ENCODE data around the gene PTGES3L.
A peak's percentile ranks its signal among the peaks of the same experiment; 100 is the strongest.

The PTGES3L gene

DNA sequence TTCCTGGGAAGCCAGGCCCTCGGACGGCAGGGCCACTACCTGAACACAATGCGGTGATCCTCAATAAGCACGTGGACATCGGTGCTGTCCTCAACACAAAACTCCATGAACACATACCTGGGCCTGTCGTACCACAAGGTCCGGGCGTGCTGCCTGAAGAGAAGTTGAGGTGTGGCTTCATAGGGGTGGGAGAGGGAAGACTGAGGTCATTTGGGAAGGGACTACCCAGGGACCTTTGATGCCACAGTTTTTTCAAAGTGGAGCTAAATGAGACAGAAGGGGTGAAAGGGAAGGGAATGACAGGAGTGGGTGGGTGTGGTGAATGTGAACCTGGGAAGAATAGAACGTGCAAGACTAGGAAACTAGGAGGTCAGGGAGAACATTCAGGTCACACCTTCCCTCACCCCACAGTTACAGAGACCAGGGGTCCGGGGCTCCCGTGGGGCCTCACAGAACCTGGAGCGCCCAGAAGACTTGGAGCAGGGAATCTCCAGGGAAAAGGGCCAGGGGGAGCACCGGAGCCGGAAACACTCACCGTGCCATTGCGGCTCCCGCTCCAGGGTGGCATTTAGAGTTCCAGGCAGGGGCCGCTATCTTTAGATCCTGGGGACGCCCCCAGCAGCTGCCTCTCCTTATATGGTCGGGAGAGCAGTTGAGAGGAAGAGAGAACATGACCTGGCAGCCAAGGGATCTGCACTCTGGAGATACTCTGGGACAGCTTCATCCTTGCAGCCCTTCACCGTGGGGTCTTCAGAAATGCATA is at the start of gene PTGES3L:
TSS of gene PTGES3L (minus strand) at position 570 of the 763 bp plus-strand sequence. CDS start at position 543, 27 bp downstream.
- DNase-seq = peak; percentile 17

DNA sequence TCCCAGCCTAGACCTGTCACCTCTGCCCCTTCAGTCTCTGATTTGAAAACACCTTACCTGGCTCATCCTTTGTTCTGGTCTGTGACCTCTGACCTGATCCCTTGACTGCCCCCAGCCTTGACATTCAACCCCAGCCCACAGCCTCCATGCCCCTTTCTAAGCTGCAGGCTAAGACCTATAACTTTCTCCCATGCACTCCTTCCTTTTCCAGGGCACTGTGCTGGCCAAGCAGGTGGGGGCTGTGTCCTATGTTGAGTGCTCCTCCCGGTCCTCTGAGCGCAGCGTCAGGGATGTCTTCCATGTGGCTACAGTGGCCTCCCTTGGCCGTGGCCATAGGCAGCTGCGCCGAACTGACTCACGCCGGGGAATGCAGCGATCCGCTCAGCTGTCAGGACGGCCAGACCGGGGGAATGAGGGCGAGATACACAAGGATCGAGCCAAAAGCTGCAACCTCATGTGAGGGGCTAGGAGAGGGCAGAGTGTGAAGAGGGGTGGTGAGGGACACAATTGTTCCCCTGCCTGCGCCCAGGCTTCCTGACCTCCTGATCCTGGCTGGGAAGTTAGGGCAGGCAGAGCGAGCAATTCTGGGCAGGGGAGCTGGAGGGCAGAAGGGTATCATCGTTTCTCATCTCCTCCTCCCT is 48.5 kb upstream of the PTGES3L start:
- no peak for DNase-seq

DNA sequence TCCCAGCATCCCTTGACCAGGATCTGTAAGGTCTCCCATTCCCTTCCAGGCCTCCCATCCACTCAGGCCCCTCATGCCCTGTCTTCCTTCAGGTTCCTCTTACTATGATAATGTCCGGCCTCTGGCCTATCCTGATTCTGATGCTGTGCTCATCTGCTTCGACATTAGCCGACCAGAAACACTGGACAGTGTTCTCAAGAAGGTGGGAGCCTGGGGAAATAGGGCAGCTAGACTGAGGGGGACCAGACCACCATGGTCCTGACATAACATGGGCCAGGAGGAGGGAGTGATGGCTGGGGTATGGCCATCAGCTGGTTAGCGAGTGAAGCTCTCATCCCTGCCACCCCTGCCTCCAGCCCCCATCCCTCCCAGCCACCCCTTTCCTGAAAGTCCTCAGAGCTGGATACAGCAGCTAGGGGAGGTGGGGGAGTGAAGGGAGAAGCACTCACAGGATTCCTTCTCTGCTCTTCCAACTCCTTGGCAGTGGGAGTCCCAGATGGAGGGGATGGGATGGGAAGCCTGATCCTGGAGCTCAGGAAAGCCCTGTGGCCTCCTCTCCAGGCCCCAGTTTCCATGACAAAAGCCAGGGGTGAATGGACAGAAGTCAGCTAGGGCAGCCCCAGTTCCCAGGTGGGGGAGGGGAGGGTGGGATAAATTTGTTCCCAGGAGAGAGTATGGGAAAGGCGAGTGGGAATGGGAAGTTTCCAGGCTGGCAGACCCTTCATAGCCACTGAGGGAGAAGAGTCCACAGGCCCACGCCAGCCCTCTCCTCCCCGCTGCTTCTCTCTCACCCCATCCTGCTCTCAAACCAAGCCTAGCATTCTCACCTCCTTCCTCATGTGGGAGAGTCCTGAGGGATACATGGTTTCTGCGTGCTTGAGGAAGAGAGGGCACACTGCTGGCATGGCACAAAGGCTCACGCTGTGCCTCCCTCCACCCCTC is 47.5 kb upstream of the PTGES3L start:
- no peak for DNase-seq

DNA sequence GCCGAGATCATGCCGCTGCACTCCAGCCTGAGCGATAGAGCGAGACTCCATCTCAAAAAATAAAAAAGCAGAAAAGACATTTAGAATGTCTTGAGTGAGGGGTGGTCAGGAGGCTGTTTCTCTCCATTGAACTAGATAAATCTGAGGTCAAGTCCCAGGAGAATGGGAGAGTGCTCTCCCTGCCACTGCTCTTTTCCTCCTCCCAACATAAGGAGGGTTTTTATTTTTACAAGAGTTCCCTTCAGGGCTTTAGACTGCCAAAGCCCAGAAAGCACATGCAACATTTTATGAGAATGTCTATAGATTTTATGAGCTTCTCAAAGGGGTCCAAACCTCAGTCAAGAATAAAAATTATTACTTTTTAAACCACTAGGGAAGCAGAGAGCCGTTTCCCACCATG is 46.7 kb upstream of the PTGES3L start:
- DNase-seq = no peak

DNA sequence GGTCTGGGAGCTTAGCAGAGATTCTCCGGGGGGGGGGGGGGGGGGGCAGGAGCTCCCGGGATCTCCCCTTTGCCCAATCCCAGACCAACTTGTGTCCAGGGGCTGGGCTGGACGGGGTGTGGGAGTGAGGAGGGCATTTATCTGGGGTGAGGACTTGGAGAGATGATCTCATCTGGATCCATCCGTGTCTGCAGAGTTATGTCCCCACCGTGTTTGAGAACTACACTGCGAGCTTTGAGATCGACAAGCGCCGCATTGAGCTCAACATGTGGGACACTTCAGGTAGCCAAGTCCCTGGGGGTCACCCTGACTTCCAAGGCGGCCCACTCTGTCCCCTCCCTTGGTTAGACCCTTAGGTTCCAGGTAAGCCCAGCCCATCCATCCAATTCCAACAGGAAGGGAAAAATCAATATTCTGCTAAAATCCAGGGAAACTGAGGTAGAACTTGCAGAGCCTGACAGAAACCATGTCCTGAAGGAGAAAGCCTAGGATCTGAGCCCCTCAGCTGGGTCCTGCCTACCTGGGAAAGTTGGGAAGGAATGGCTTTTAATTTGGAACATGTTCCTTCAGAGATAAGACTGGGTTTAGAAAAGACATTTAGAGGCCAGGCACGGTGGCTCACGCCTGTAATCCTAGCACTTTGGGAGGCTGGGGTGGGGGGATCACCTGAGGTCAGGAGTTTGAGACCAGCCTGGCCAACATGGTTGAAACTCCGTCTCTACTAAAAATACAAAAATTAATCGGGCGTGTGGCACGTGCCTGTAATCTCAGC is 46.1 kb upstream of the PTGES3L start:
- no peak for DNase-seq

- no peak for DNase-seq
Measured at GRCh38 chr17:43025290-43025657, 45.4 kb upstream of the PTGES3L start.

DNA sequence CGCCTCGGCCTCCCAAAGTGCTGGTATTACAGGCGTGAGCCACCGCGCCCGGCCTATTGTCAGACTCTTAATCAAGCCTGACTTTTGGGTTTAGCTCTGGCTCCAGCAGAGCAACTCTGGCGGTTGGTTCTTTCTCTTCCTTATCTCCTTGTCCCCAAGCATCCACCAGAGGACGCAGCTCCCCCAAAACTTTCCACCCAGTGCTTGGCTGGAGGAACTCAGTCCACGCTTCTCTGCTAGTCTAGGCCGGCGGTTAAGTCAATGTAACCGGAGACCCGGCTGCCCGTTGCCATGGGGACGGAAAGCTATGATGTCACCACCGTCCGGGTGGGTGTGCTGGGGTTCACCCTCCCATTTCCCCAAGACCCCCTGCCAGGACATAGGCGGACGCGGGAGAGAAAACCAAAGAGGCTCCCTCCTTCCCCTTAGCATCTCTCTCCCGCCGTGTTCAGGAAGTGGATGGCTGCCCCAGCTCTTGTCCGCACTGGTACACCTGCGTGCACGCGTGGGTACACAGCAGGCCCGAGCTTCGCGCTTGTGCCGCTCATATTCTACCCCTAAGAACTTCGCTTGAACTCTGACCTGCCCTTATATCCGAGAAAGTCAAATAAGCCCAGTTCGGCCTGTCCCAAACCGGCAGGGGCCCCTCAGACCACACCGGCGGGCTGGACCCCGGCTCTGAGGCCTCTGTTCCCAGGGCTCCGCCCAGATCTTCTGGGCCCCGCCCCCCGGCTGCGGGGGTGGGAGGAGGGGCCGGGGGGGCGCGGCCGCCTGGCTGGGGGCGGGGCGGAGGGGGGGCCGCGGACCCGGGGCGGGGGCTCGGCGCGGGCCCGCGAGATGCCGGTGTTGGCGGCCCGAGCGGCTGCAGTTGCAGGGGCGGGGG is 44.8 kb upstream of the PTGES3L start, which contains the start of gene RND2:
TSS of gene RND2 (plus strand) at position 825 of the 883 bp plus-strand sequence. CDS start 117 bp downstream, outside the sequence.
- peak; percentile 89 for DNase-seq

GRCh38 chr17:43021741-43022512 is 42.0 kb upstream of the PTGES3L start, which contains the start of gene VAT1:
Gene VAT1 (minus strand): TSS chr17:43022385. CDS start chr17:43022322, 63 bp downstream.
- DNase-seq = peak; percentile 52

DNA sequence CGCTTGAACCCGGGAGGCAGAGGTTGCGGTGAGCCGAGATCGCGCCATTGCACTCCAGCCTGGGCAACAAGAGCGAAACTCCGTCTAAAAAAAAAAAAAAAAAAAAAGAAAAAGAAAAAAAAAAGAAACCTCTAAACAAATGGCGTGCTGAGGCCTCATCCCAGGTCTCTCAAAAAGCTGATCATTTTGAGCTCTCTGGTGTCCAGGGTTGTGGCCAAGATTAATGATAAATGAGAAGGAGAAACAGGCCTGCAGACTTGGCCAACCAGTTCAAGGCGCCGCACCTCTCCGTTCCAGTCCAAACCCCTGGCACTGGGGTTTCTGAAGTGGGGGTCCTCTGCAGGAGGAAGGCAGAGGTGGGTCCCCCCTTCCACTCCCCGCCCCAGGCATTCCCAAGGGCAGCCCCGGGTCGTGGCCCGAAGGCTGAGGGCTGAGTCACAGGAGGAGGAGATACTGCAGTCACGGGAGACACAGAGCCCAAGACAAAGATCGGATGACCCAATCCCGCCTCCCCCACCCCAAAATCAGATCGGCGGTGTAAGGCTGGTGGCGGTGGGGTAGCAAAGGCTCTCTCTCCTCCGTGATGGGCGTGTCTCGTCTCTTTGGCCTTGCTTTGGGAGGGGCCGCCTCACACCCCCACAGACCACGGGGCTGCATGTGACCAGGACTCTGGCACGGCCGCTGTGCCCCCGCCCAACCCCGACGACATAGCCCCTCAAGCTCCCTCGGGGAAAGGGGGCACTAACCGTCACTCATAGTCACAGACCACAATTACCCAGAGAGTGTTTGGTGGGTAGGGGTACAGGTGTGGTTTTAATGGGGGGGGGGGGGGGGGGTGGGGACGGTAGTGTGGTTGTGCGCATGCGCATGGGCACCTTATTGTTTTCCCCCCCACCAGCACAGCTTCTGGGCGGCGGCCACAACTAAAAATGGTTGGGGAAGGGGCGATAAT is 41.2 kb upstream of the PTGES3L start:
- peak; percentile 43 for DNase-seq

- DNase-seq = no peak
Measured at GRCh38 chr17:43020030-43020621, 40.2 kb upstream of the PTGES3L start.

- DNase-seq = no peak
Measured at GRCh38 chr17:43019418-43019817, 39.5 kb upstream of the PTGES3L start.

GRCh38 chr17:43018932-43019331 is 39.1 kb upstream of the PTGES3L start:
- DNase-seq = no peak

- peak; percentile 68 for DNase-seq
Measured at GRCh38 chr17:43018008-43018853, 38.4 kb upstream of the PTGES3L start.

GRCh38 chr17:43016216-43016615 is 36.3 kb upstream of the PTGES3L start:
- no peak for DNase-seq

- no peak for DNase-seq
Measured at GRCh38 chr17:43015579-43015978, 35.7 kb upstream of the PTGES3L start.

DNA sequence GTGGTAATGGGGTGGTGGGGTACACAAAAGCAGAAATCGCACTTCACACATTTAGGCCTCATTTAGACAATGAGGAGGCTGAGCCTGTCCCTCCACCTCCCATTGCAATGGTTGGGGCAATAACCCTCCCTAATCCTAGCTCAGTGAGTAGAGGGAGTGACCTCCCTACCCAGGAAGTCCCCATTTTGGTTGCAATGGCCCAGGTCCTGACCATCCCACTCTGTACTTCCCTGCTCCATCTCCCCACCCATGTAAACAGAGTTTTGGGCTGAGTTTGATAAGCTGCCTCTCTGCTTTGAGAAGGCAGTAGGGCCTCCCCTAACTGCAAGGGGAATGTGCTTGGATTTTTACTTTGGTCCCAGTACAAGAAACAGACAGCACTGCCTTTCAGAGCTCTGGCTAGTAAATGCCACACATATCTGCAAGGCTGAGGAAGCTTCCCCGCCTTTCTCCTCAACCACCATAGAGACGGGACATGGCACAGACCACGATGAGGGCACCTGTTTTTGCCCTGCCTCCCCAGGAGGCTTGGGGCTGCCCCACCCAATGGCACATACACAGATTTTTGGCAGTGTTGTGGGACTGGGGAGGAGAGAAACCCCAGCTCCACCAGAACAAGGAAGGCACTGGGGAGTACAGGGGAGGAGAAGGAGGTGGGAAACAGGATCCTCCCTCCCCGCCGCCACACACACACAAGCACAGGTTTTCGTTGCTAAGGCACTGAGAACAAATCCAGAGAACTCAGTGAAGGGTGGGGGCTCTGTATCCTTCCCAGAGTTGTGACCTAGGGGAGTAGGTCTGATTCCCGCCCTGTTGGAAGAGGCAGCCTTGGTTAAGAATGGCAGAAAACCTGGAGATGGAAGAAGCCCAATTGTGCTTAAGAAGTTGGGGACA is 35.0 kb upstream of the PTGES3L start:
- no peak for DNase-seq
